ELR (cell line): Measurements from ENCODE around the gene ATXN7L1.
A peak's percentile ranks its signal among the peaks of the same experiment; 100 is the strongest.

Experiments
- DNase-seq: peaks from one replicate; pipeline ENCODE4 v3.0.0-alpha.2; 2015; ENCODE audit warnings: low read depth

Gene ATXN7L1

DNA sequence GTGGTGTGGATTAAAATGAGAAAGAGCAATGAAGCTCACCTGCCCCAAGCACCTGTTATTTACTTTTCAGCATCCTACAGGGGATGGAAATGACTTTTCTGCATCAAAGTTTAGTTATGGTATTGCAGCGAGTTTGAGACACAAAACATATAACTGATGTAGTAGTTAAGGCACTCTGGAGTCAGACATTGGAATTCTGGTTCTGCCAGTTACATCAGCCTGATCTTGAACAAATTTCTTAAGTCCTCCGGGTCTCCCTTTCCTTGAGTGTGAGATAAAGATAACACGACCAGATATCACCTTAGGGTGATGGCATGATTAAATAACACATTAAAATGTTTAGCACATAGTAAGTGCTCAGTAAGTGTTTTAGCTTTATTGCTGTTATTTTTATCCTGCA lies 97.4 kb downstream of the ATXN7L1 start:
- no peak for DNase-seq

DNA sequence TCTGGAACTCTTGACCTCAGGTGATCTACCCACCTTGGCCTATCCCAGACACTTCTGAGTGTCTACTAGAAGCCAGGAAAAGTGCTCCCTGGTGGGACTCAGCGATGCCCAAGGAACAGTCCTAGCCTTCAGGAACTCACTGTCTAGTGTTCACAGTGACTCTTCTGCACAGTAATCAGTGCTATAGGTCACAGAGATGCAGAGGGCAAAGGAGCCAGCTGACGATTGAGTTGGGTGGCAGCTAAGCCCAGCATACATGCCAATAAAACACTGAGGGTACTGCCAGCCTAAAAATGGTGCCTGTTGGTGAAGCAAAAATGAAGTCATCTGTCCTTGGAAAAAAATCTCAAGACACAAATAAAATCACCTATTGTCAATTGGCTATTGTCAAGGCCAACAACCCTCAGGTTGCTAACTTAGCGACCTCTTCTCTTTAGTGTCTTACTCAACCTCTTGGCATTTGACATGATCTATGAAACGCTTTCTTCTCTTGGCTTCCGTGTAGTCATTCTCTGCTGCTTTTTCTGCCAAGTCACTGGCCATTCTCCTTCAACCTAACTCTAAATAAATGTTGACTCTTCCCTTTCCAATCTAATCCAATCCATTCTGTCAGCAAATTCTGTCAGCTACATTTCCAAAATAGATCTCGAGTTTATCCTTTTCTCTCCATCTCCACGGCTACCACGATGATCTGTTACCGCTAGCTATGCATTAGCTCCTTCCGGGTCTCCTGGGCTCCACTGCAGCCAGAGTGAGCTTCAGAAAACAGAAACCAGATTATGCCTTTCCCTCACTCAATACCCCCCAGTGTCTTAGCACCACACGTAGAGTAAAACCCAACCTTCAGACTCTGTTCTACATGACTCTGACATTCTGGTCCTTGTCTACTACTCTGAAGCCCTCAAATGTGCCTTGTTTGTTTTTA lies 99.2 kb downstream of the ATXN7L1 start:
- DNase-seq, result peak; percentile 85

DNA sequence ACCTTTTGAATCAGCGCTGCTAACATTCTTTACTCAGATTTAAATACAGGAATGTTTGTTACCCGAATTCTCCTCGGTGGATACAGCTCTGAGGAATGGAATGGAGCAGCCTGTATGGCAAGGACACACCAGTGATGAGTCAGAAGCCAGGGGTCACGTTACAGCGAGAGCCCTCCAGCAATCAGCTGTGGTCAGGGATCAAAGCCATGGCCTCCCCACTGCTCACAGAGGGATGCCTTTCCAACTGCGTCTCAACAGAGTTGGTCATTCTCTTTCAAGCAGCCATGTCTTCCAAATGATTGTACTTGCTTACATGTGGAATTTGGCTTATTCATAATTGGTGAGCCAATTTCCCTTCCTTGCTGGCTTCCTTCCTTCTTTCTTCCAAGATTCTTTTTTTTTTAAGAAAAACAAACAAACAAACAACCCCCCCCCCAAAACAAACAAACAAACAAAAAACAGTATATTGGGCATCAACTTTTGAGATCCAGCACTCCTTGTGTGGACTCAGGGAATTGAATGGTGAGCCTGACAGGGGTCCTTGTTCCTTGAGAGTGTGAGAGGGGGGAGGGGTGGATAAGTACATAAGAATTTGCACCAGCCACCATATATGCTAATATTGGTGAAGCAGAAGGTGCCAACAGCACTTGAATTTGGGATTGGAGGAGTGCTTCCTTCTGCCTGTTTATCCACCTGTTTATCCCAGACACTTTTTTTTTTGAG lies 100.2 kb downstream of the ATXN7L1 start:
- DNase-seq, result peak; percentile 99

DNA sequence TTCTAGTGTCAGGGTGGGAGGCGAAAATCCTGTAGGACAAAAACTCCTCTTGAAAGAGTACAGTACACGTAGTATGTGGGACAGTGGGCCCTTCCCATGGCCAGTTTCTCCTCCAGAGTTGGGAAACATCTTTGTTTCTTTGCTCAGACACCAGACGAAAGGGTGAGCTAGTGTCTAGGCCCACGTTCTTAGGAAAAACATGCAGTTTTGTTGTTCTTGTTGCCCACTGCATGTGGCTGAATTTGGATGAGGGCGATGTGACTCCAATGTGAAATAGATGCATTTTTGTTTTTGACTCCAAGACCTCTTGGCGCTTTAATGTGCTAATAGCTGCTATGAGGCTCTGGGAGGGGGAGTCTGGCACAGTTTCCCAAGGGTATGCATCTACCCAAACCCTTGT lies 100.8 kb downstream of the ATXN7L1 start:
- no peak for DNase-seq

DNA sequence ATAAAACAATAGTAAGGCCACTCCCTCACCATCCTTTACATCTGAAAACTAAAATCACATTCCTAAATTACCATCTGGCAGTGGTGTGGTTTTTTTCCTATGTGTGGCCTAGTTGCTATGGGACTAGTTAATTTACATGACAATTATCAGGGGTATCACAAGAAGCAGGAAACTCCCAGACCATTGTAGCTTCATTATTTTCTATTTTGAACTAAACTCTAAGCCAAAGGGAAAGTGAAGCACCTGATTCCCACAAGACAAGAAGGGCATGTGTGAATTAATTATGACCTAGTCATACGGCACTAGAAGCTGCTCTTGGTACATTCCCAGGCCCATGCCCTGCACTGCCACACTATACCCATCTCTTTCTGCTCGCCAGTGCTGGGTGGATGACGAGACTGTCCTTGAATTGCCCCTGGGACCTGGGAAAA lies 103.4 kb downstream of the ATXN7L1 start:
- no peak for DNase-seq

DNA sequence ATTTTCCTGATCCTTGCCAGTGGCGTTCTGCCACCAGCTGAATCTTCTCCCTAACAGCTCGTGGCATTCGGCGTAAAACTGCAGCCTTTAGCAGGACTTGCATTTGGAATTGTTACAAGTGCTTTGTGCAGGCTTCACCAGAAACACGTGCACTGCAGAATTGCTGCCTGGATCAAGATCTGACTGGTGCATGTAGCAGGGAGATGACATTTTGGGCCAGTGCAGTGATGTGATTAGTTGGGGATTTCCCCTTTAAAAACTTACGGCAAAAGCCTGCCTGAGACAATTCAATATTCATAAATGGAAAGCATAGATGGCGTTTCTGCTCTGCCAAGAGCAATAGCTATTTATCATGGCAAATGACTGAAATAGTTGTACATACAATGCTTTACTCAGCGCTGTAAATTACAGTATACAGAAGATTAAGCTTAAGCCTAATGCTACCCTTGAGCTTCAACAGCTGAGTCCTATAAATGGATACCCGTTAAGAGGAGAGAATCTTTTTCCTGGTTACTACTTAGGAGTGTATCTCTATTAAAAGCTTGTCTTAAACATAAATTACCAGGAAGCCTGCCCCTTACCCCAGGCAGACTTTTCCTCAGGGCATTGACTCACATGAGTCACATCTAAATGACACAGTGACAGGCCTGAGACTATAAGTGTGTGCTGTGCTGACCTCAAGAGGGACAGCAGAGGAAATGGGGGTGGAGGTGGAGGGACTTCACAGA lies 106.3 kb downstream of the ATXN7L1 start:
- peak; percentile 71 for DNase-seq

DNA sequence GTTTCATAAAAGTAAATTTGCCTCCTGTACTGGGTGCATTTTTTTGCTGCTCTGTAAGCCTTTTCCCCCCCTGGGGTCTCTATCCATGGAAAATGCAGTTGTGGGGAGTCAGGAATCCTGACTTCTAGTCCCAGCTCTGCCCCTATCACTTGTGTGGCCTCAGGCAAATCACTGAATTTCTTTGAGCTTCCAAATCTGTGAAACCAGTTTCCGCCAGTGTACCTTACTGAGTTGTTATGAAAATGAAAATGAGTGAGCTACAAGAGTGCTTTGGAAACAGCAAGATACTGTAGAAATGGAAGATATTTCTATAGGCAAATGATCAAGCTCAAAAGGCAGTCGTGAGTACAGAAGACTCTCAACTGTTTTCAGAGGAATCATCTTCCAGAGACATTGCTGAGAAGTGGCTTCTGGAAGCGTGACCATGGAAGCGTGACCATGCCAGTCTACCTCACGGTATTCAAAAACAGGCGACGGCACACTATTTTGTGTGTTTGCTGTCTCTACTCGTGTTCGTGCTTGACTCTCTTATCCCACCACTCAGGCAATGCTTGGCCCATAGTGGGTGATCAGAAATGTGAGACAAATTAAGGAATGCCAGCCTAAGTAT lies 107.4 kb downstream of the ATXN7L1 start:
- DNase-seq, result no peak

DNA sequence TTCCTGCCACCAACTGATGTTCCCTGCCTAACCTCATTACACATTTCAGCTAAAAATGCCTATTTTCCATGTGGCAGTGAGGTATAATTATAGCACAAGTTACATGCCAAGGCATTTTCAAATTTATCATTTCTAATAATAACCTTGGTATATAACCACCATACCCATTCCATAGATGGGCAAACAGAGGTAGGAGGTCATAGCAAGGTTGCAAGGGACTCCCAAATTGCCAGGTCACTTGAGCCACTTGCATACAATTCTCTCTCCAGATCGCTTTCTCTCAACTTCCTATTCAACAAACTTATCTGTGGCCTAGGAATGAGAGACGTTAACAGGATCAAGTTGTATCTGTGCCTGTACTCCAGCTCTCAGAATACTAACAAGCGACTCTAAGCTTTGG lies 108.3 kb downstream of the ATXN7L1 start:
- DNase-seq, result no peak

DNA sequence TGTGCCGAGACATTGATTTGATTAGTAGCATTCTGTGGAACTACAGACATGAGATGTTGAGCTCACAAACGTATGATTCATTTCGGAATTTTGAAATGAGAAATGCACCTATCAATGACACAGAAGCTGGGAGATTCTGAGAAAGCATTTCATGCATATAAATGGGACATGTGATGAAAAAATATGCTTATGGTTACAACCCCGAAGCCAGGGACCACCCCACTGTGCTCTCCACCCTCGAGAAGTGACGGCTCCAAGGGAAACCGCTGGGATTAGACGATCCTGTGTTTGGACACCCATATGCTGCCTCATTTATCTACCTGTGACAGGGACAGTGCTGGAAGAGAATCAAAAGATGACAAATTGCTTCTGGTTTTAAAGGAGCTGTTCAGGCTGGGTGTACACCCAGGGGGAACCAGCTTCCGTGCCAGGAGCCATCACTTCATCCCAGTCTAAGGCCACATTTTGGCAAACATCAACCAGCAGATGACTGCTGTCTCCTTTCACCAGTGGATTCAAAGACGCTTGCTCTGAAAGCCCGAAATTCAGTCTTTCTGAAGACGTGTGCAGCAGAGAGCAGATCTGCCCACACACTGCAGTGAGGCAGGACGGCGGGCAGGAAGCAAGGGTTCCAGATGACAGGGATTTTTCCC lies 109.9 kb downstream of the ATXN7L1 start:
- peak; percentile 28 for DNase-seq

DNA sequence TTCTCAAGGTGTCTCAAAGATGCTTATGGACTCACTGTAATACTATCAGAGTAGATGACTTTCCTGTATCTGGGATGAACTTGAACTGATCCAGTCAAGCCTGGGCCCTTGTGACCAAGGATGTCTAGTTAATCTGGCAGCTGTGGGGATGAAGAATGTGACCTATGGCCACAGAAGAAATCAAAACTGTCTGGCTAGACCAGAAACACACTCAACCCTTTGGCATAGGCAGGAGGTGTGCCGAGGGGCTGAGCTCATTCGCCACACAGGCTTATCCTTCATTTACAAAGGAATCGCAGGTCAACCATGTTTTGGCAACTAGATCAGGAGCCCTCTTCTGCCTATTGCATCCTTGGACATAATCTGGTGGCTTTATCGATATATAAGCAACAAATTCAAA lies 110.6 kb downstream of the ATXN7L1 start:
- no peak for DNase-seq

DNA sequence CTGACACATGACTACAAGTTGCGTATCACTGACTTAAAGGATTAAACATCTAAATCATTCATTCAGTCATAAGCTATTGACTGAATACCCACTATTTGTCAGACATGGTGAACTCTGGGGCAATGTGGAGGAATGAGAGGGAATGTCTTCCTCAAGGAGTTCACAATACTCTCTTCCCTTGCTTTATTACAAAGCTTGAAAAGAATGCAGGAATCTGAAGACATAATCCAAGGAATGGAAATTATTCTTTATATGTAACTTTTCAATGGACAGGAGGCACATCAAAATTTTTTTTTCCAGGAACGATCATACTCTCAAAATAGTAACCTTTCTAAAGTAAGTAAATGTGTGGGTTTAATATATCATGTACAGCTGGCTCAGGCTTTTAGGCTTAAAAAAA lies 111.9 kb downstream of the ATXN7L1 start:
- no peak for DNase-seq

DNA sequence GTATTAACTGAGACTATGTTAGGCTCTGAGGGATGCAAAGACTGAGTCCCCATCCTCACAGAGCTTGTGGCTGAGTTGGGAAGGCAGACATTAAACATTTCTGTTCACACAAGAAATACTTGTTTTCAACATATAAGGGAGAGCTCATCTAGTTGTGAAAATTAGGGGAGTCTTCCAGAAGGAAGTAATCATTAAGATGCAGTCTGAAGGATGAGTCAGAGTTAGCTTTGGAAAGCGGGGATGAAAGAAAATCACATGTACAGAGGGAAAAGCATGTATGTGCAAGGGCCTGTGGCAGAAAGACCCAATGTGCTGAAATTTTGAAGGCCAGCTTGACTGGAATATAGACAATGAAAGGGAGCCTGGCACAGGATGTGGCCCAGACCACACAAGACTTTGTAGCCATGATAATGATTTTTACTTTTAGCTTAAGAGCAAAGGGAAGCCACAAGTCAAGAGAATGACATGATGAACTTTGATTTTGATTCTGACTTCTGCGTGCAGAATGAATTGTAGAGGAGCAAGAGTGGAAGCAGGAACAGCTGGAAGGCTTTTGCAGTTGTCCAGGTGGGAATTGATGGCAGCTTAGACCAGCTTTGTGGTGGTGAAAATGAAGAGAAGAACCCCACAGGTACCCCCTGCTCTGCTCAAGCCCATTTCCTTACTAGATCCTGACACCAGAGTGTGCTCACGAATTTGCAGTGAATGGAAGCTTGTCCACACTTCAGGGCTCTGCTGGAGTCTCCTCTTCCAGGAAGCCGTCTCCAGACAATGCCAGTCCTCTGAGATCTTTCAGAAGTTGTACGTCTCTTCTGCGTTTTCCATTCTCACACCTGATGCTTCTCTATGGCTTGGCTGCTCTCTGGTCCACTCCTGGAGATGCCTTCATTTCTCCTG lies 115.6 kb downstream of the ATXN7L1 start:
- peak; percentile 43 for DNase-seq

DNA sequence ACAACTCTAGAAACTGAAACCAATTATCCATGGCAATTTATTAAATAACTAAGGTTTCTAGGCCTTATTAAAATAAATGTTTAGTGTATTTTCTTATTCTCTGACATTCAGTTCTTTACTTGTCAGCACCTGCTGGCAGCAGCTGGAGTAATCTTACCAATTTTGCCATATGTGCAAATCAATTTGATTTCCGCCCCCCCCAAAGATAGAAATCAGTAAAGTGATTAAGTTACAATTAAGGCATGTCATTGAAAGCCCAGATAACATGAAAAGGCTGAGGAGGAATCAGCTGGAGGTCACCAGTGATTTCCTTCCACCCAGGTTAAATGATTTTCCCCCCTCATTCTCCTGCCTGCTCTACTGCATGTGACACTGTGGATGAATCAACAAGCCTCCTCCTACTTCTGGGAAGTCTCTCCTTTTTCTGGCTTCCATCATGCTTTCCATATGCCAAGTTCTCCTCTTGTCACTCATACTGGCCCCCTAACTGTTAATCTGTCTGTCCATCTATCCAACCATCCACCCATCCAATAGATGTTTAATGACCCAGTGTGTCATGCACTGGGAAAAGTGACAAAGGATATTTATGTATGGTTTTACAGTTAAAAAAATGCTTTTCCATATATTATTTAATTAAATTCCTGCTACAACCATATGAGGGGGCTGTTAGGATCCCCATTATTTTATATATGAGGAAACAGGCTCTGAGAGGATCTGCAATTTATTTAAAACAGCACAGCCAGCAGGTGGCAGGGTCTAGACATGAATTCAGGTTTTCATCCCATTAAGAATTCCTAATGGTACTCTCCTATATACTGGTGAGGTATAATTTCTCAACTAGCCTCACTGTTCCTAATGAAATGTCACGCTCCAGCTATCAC lies 116.5 kb downstream of the ATXN7L1 start:
- peak; percentile 84 for DNase-seq

DNA sequence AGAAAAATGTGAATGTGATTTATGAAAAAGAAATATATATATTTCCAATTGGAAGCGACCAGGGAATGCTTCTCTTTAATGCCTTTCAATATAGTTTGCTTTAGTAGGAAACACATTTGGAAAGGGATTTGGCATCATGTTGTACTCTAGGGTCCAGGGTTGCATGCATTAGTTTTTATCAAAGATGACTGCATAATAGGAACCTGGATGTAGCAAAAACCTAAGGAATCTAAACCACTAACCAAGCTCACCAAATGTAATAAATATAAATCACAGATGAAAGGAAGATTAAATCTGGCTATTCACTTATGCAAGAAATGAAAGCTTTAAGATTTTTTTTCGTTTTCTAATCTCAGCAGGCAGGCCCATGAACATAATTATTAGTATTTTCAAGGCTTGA lies 120.0 kb downstream of the ATXN7L1 start:
- DNase-seq, result no peak

DNA sequence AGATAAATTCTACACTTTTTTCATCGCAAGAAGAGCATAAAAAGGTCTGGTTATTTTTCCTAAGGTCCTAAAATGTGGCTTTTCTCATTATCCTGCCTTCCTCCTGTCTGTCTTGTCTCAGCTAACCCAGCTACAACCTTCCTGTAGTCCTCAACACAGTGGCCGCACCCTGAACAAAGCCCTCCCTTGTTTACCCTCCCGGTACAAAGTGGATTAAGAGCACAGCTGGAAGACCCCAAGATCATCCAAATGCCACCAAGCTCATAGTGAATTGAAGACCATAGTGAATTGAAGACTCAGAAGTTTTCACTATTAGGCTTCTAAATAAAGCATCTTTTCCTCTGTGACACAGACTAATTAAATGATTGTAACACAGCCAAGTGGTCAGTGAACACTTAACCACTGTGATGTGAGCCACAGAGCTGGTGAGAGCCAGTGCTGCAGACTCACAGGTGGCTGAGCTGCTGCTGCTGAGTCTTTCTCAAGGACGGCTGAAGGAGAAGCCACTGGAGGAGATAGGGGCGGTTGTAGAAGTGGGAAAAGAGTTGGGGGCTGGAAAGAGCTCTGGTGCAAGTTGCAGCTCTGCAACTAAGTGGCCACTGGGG lies 123.6 kb downstream of the ATXN7L1 start:
- no peak for DNase-seq

DNA sequence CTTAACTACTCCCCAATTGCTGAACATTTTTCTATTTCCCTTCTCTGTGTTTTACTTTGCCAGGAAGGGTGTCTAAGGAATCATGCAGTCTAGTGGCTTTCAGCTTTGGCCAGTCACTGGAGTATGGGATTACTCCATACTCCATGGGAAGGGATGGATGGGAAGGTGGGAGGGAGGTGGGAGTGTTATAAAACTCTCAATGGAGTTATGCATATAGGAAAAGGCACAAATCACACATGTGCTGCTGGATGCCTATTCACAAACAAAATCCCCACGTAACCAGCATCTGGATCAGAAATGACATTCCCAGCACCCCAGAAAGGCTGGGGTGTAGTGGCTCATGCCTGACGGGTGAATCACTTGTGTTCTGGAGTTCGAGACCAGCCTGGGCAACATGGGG lies 125.3 kb downstream of the ATXN7L1 start:
- no peak for DNase-seq

DNA sequence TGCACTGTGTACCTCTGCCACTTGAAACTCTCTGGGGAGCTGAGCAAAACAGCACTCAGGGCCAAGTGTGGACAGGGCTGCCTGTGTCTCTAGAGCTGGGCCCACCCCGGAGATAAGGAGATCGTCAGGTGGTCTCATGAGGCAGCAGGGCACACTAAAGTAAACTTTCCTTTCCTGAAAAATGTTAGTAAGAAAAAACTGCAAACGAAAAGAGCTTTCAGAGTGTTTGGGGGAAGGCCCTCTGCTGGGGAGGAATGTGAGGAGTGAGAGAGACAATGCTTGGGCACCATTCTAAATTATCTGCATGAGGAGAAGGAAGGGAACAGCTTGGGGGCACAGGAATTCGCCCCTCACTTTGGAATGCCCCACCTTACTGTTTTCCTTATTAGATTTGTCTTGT lies 127.7 kb downstream of the ATXN7L1 start:
- no peak for DNase-seq

DNA sequence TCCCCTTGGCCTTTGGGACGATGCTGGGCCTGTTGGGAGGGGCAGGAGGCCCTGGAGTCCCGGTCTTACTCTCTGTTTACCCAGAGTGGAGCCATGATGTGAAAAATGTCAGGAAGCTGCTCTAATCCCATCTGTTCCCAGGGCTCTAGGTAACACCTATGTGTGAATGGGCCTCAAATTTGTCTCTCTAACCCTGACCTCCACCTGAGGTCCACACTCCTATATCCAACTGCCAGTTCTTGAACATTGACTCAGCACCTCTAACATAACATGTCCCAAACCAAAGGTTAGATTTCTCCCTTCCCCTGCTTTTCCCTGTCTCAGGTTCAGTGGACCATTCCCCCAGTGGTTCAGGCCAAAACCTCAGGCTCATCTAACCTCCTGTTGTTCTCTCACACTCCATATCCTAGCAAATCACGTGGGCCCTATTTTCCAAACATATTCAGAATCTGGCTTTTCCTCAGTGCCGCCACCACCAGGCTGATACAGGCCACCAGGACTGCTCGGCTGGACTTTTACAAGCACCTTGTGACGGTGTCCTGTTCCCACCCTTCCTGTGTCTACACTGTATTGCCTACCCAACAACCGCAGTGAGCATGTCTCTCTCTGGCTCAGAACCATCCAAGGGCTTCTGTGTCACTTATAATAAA lies 130.6 kb downstream of the ATXN7L1 start:
- DNase-seq, result no peak

DNA sequence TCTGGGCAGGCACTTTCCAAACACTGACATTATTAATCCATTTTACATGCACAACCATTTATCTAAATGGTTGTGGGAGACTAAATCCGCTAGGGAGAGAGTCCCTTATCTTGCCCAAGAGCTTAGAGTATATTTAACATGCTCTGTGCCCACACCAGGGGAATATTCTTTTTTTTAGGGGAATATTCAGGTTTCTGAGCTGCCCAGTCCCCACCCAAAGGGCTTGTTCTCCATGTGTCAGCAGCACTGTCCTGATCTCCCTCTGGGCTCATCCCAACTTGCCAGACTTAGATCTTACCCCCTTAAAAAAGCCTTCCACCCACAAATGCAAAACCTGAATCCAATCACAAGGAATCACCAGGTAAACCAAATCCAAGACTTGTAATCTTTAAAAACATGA lies 132.1 kb downstream of the ATXN7L1 start:
- DNase-seq, result no peak
